ENCODE measurements around the gene IQCE.

IQCE gene

GRCh38 chr7:2663121-2663886 is 104.5 kb downstream of the IQCE start:
- no peak for DNase-seq (ENCODE audit: low read depth)

DNA sequence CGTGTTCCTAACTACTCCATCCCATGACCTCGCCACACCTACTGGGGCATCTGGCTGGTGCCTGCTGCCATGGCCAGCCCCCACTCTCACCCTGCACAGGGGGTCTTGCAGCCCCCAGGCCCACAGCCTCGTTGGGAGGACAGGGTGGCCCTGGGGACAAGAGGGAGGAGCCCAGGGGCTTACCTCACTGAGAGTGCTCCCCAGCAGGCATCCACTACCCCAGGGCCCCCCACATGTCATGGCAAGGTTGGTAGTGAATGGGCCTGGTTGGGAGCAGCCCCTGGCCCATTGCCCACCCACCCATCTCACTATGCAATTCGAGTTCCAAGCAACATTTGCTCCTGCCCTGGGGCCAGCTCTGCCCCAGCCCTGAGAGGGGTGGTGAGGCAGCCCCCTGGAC is 105.2 kb downstream of the IQCE start:
- DNase-seq (ENCODE audit: low read depth), result no peak
